ENCODE results near the gene ADK. TPM values are rescaled to one million over a fixed set of nuclear protein-coding genes. Genes with fewer than 3 reads are reported as not detected.

Gene ADK
- total RNA-seq, 4 donors from 2014 or later, result 15.3 to 23.3 (median 20.8) TPM

DNA sequence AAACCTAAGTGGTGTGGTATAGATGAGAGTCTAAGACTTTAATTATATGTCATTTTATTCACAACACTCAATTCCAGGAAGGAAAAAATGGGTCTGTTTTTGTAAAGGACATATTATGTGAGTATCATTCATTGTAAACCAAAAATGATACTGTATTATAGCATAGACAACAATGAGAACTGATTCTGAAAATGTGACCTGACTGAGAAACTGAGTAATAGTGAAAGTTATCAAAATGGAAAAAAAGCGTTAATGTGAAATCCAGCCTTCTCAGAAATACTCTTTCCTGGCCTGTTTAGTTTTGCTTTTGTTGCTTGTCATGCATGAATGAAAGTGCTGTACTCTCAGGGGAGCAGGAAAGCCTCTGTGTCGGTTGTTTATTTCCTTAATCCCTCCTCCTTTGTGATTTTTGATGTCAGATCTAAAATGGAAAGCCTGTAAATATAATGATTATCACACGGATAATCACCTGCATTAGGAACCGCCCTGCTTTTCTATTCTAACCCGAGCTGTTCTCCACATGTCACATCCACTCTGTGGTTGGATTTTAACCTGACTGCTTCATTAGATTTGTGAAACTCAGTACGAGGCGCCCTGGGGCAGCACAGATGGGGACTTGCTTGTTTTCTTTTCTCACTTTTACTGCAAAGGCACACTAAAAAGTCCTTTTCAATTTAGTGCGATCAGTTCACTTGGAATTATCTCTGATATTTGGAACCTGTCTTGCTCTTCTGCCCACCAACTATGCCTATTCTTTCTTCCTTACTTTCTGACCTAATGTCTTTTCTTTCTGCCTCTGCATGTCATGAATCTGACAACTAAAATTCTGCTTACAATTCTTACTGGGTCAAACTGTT is 434.4 kb downstream of the ADK start:
- H3K9me3 ChIP-seq, result no peaks in the 10 kb centered on the region
- H3K4me1 ChIP-seq, result peaks cover 18 to 56% (median 25%) of the 10 kb centered on the region in 3 donors
- H3K4me3 ChIP-seq, result peak overlapping the region; percentile 2 to 24
- ATAC-seq, result no peak
- no peaks in the 10 kb centered on the region for H3K36me3 ChIP-seq
- no peaks in the 10 kb centered on the region for H3K27me3 ChIP-seq
- 16 to 18% methylated on average over 8 of the region's 8 CpGs for WGBS, 2 donors (ENCODE audit: low coverage in 1 of 2)
- TF ChIP-seq POLR2AphosphoS5 (IDR thresholded peaks at IDR 0.05), result no peak
- no peak for TF ChIP-seq POLR2A (IDR thresholded peaks at IDR 0.05)
- TF ChIP-seq EP300 (IDR thresholded peaks at IDR 0.05), result no peak
- TF ChIP-seq, protein P1, sequence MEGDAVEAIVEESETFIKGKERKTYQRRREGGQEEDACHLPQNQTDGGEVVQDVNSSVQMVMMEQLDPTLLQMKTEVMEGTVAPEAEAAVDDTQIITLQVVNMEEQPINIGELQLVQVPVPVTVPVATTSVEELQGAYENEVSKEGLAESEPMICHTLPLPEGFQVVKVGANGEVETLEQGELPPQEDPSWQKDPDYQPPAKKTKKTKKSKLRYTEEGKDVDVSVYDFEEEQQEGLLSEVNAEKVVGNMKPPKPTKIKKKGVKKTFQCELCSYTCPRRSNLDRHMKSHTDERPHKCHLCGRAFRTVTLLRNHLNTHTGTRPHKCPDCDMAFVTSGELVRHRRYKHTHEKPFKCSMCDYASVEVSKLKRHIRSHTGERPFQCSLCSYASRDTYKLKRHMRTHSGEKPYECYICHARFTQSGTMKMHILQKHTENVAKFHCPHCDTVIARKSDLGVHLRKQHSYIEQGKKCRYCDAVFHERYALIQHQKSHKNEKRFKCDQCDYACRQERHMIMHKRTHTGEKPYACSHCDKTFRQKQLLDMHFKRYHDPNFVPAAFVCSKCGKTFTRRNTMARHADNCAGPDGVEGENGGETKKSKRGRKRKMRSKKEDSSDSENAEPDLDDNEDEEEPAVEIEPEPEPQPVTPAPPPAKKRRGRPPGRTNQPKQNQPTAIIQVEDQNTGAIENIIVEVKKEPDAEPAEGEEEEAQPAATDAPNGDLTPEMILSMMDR (IDR thresholded peaks at IDR 0.05), result no peak
- peak overlapping the region; percentile 55 to 75 (median 69) for H3K27ac ChIP-seq

DNA sequence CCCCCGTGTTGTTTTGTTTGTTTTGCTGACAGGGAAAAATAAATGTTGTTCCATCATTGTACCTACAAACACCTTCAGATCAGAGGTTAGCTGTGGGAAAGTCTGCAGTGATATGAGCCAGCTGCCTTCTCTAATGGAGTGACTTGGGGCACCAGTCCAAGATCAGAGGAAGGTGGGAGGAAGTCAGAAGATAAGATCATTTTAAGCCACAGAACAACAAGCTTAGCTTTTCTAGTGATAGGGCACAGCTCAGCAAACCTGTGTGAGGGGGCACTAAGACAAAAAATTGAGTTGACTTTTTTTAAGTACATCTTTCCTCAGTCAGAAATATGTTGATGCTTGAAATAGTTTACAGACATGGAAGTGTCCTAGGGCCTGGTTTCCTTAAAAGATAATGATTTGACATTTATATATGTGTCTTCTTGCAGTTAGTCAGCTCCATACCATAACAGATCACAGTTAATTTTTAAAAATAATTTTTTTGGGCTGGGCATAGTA is 435.1 kb downstream of the ADK start:
- H3K4me3 ChIP-seq, result peak overlapping the region in 1 of 2 donors; percentile 2
- no peak for TF ChIP-seq POLR2AphosphoS5 (IDR thresholded peaks at IDR 0.05)
- TF ChIP-seq, protein P1 (IDR thresholded peaks at IDR 0.05), result no peak
- no peak for TF ChIP-seq POLR2A (IDR thresholded peaks at IDR 0.05)
- TF ChIP-seq EP300 (IDR thresholded peaks at IDR 0.05), result no peak
- no peaks in the 10 kb centered on the region for H3K9me3 ChIP-seq
- no peaks in the 10 kb centered on the region for H3K27me3 ChIP-seq
- 13 to 25% methylated on average over 1 of the region's 1 CpG for WGBS, 2 donors (ENCODE audit: low coverage in 1 of 2)
- H3K27ac ChIP-seq, result peak overlapping the region; percentile 55 to 75 (median 69)
- ATAC-seq, result no peak
- peaks cover 20 to 63% (median 25%) of the 10 kb centered on the region in 3 donors for H3K4me1 ChIP-seq
- H3K36me3 ChIP-seq, result no peaks in the 10 kb centered on the region

DNA sequence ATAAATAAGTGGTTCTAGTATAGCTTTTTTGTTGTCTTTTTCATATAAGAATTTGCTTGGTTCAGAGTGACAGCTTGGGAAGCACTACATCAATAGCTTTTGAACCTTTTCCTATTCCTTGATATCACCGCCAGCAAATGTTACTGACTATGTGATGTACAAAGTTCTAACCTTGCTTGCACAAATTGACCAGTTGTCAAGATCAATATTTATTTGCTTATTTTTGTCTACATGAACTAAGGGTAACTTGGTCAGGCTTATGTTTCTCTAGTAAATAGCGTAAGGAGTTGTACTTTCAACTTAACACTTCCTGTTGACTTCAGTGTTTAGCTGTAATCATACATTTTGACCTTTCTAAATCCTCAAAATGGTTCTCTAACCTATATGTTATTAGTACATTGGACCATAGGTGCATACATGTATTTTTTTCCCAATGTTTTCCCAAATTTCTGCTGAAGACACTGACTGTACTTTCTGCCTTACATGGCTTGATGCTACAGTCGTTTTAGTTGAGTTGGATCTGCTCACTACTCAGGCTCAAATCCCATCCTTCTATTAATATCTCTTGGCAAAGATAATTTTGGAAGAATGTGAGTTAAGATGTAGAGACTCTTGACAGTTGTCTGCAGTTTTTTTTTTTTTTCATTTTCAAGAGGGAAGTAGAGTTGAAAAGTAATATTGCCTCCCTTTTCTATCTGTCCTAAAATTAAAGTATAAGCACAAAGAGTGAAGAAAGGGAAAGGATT is 436.3 kb downstream of the ADK start:
- Histone ChIP-seq H3K27ac (peak overlapping the region in 3 of 4 donors; percentile 23 to 75 (median 64)), H3K4me1 (peaks cover 22 to 74% (median 25%) of the 10 kb centered on the region in 3 donors), H3K4me3 (no peak overlapping the region), H3K27me3 (no peaks in the 10 kb centered on the region), H3K36me3 (no peaks in the 10 kb centered on the region), H3K9me3 (no peaks in the 10 kb centered on the region)
- ATAC-seq, result no peak
- TF ChIP-seq, protein P1 (IDR thresholded peaks at IDR 0.05), result no peak
- TF ChIP-seq POLR2A (IDR thresholded peaks at IDR 0.05) (no peak), POLR2AphosphoS5 (IDR thresholded peaks at IDR 0.05) (no peak), EP300 (IDR thresholded peaks at IDR 0.05) (no peak)
- WGBS, 2 donors (ENCODE audit: low coverage in 1 of 2), result 43 to 64% methylated on average over 2 to 3 of the region's 3 CpGs

DNA sequence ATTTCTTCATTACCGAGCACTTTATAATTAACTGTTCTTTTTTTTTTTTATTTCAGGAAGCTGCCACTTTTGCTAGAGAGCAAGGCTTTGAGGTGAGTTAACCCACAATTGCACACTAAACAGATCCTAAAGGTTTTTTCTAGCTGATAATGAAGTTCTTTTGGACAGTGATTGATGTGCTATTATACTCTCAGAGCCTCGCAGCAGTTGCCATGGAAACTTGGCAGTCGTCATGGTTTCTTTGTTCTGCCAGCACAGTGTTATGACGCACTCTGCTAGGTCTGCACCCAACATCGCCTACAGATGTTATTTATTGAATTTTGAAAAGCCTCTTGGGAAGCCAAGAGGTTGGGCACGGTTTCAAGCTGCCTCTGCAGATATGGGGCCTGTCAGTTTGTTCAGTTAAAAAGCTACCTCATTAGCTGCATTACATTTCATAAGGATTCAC is 438.2 kb downstream of the ADK start:
- no peak overlapping the region for H3K4me3 ChIP-seq
- TF ChIP-seq POLR2AphosphoS5 (IDR thresholded peaks at IDR 0.05) (peak; percentile 88), EP300 (IDR thresholded peaks at IDR 0.05) (peak; percentile 6), POLR2A (IDR thresholded peaks at IDR 0.05) (no peak)
- TF ChIP-seq, protein P1 (IDR thresholded peaks at IDR 0.05), result no peak
- WGBS, 2 donors (ENCODE audit: low coverage in 1 of 2), result 0 to 2% methylated on average over 5 to 6 of the region's 6 CpGs
- no peaks in the 10 kb centered on the region for H3K9me3 ChIP-seq
- H3K36me3 ChIP-seq, result no peaks in the 10 kb centered on the region
- peaks cover 25 to 94% (median 35%) of the 10 kb centered on the region in 3 donors for H3K4me1 ChIP-seq
- ATAC-seq, result peak; percentile 96
- H3K27ac ChIP-seq, result peak overlapping the region; percentile 64 to 78 (median 71)
- H3K27me3 ChIP-seq, result no peaks in the 10 kb centered on the region

All from gastroesophageal sphincter (tissue), 4 donors.